DOHH2 (cell line): Measurements from ENCODE around the gene SWT1.

Experiments
- H3F3A ChIP-seq: fragments of 200-600 bp; sonication (generic), shearing (Covaris generic); 2 replicates; pipeline ENCODE4 v1.6.0; 2016; ENCODE audit warnings: antibody characterized with exemption, mild to moderate bottlenecking; ENCODE audit not compliant: control insufficient read depth, insufficient read depth
- H3K27ac ChIP-seq: fragments of 200-600 bp; sonication (generic); 2 replicates; pipeline ENCODE4 v1.5.1; 2014; ENCODE audit warnings: low read depth, mild to moderate bottlenecking, low read length, moderate library complexity
- H3K27me3 ChIP-seq: fragments of 200-600 bp; sonication (generic); 2 replicates; pipeline ENCODE4 v1.6.1; 2014; ENCODE audit warnings: mild to moderate bottlenecking, low read length, mixed read lengths; ENCODE audit not compliant: control insufficient read depth
- H3K36me3 ChIP-seq: fragments of 200-600 bp; sonication (generic); 2 replicates; pipeline ENCODE4 v1.6.1; 2014; ENCODE audit warnings: mild to moderate bottlenecking, low read length, moderate library complexity, mixed read lengths; ENCODE audit not compliant: control insufficient read depth
- H3K4me1 ChIP-seq: fragments of 200-600 bp; sonication (generic); 2 replicates; pipeline ENCODE4 v1.6.1; 2014; ENCODE audit warnings: mild to moderate bottlenecking, low read length, mixed read lengths; ENCODE audit not compliant: control insufficient read depth
- H3K4me2 ChIP-seq: fragments of 200-600 bp; sonication (generic); 2 replicates; pipeline ENCODE4 v1.6.0; 2014; ENCODE audit warnings: mild to moderate bottlenecking, low read length, moderate library complexity
- H3K4me3 ChIP-seq: fragments of 200-600 bp; sonication (generic); 2 replicates; pipeline ENCODE4 v1.5.1; 2014; ENCODE audit warnings: mild to moderate bottlenecking, low read length, mixed read lengths
- H3K79me2 ChIP-seq: fragments of 200-600 bp; sonication (generic); 2 replicates; pipeline ENCODE4 v1.6.1; 2014; ENCODE audit warnings: mild to moderate bottlenecking, low read length, mixed read lengths; ENCODE audit not compliant: control insufficient read depth
- H3K9me2 ChIP-seq: fragments of 200-600 bp; sonication (generic); replicated peaks from 2 replicates; pipeline ENCODE4 v1.6.1; 2014; ENCODE audit warnings: mild to moderate bottlenecking, low read length, mixed read lengths; ENCODE audit not compliant: control insufficient read depth
- H3K9me3 ChIP-seq: fragments of 200-600 bp; sonication (generic); 2 replicates; pipeline ENCODE4 v1.6.1; 2014; ENCODE audit warnings: antibody characterized with exemption, low read length, mixed read lengths; ENCODE audit not compliant: control insufficient read depth, insufficient read depth
- H4K20me1 ChIP-seq: fragments of 200-600 bp; sonication (generic); 2 replicates; pipeline ENCODE4 v1.6.0; 2014; ENCODE audit warnings: low read depth, mild to moderate bottlenecking, antibody characterized with exemption, low read length, moderate library complexity; ENCODE audit not compliant: control insufficient read depth, insufficient read depth
- EZH2phosphoT487 ChIP-seq: fragments of 200-600 bp; sonication (generic); IDR thresholded peaks from 2 replicates; pipeline ENCODE4 v1.6.1; 2017; ENCODE audit warnings: borderline replicate concordance, mild to moderate bottlenecking, antibody characterized with exemption, low read length, moderate library complexity, mixed read lengths
- TF ChIP-seq, protein P1 (sequence below): fragments of 200-600 bp; sonication (generic); IDR thresholded peaks from one replicate; pipeline ENCODE4 v1.5.1; 2014; ENCODE audit warnings: antibody characterized with exemption, mild to moderate bottlenecking, low read depth, low read length; ENCODE audit not compliant: poor library complexity, severe bottlenecking

Gene SWT1

DNA sequence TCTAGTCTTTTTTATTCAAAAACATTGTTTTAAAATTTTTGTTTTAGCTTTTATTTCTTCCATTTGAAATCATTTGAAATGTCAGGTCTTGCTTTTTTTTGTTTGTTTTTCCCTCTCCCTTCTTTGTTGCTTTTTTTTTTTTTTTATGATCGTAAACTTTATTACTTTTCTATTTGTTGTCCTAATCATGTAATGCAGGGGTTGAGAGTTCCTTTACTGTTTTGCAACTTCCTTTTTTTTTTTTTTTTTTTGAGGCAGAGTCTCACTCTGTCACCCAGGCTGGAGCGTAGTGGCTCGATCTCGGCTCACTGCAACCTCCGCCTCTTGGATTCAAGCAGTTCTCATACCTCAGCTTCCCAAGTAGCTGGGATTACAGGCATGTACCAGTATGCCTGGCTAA, 135.3 kb downstream of the SWT1 start:
- no peak overlapping the region for H3K27ac ChIP-seq
- peaks cover 21% of the 10 kb centered on the region; the same call in 1 of the 2 replicates for H3F3A ChIP-seq
- no peaks in the 10 kb centered on the region for H3K4me1 ChIP-seq
- H3K79me2 ChIP-seq: no peaks in the 10 kb centered on the region
- no peak for TF ChIP-seq EZH2phosphoT487
- TF ChIP-seq, protein P1, sequence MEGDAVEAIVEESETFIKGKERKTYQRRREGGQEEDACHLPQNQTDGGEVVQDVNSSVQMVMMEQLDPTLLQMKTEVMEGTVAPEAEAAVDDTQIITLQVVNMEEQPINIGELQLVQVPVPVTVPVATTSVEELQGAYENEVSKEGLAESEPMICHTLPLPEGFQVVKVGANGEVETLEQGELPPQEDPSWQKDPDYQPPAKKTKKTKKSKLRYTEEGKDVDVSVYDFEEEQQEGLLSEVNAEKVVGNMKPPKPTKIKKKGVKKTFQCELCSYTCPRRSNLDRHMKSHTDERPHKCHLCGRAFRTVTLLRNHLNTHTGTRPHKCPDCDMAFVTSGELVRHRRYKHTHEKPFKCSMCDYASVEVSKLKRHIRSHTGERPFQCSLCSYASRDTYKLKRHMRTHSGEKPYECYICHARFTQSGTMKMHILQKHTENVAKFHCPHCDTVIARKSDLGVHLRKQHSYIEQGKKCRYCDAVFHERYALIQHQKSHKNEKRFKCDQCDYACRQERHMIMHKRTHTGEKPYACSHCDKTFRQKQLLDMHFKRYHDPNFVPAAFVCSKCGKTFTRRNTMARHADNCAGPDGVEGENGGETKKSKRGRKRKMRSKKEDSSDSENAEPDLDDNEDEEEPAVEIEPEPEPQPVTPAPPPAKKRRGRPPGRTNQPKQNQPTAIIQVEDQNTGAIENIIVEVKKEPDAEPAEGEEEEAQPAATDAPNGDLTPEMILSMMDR: no peak
- no peaks in the 10 kb centered on the region for H3K27me3 ChIP-seq
- H3K36me3 ChIP-seq: peaks cover 39% of the 10 kb centered on the region
- no peaks in the 10 kb centered on the region for H4K20me1 ChIP-seq
- no peaks in the 10 kb centered on the region for H3K9me3 ChIP-seq
- no peaks in the 10 kb centered on the region for H3K9me2 ChIP-seq
- no peak overlapping the region for H3K4me3 ChIP-seq
- no peak overlapping the region for H3K4me2 ChIP-seq

DNA sequence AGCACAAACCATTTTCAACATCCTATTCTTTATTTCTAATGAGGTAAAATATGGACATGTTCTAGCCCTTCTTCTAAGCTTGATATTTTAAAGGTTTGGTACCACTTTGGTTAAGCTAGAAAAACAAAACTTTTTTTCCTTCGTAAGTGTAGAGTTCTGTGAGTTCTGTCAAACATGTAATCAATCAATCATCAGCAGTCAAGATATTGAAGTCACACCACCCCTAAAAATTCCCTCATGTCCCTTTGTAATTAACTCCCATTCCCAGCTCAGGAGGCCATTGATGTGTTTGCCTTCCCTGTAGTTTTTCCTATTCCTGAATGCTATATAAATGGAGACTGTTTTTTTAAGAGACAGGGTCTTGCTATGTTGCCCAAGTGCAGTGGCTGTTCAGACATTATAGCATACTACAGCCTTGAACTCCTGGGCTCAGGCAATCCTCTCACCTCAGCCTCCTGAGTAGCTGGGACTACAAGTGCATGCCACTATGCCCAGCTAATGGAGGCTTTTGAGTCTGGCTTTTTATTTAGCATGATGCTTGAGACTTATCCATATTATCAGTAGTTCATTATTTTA, 137.1 kb downstream of the SWT1 start:
- Histone ChIP-seq H3K9me3 (no peaks in the 10 kb centered on the region), H3K4me1 (no peaks in the 10 kb centered on the region), H4K20me1 (no peaks in the 10 kb centered on the region), H3K4me2 (no peak overlapping the region), H3K79me2 (no peaks in the 10 kb centered on the region), H3F3A (peaks cover 24% of the 10 kb centered on the region; the same call in 1 of the 2 replicates), H3K27ac (no peak overlapping the region), H3K9me2 (no peaks in the 10 kb centered on the region), H3K36me3 (peaks cover 57% of the 10 kb centered on the region), H3K27me3 (no peaks in the 10 kb centered on the region), H3K4me3 (no peak overlapping the region)
- TF ChIP-seq, protein P1: no peak
- TF ChIP-seq EZH2phosphoT487: no peak

DNA sequence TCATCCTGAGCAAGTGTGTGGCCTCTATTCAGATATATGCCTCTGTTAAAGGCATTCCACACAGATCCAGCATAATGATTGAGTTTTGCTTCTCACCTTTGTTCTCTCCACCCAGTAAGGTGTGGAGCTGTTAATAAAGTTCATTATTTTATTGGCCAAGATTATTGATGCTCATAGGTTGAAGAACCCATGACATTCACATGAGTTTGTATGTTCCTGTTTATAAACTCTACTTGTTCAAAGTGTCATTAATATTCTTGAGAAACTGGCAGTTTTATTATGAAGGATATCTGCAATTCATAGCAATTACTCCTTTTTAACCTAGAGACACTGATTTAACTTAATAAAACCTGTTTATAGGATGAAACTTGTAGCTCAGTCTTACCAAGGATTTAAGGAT, 138.1 kb downstream of the SWT1 start:
- Histone ChIP-seq H4K20me1 (no peaks in the 10 kb centered on the region; the same call in 1 of the 2 replicates), H3K9me3 (no peaks in the 10 kb centered on the region), H3K4me2 (no peak overlapping the region), H3K27ac (no peak overlapping the region), H3K4me1 (no peaks in the 10 kb centered on the region), H3K9me2 (no peaks in the 10 kb centered on the region), H3F3A (peaks cover 26% of the 10 kb centered on the region; the same call in 1 of the 2 replicates), H3K36me3 (peaks cover 67% of the 10 kb centered on the region), H3K4me3 (no peak overlapping the region), H3K79me2 (no peaks in the 10 kb centered on the region), H3K27me3 (no peaks in the 10 kb centered on the region)
- TF ChIP-seq, protein P1: no peak
- TF ChIP-seq EZH2phosphoT487: no peak
